Erythroblast (primary cell): ENCODE data around the gene VWCE.

Experiments
- GATA1 ChIP-seq: IDR thresholded peaks from 2 replicates; pipeline ENCODE4 v1.6.1; 2011; ENCODE audit warnings: low read depth, mild to moderate bottlenecking, control low read depth, low read length, moderate library complexity
- POLR2A ChIP-seq: IDR thresholded peaks from 2 replicates; pipeline ENCODE4 v1.6.1; 2011; ENCODE audit warnings: mild to moderate bottlenecking, low read length

DNA sequence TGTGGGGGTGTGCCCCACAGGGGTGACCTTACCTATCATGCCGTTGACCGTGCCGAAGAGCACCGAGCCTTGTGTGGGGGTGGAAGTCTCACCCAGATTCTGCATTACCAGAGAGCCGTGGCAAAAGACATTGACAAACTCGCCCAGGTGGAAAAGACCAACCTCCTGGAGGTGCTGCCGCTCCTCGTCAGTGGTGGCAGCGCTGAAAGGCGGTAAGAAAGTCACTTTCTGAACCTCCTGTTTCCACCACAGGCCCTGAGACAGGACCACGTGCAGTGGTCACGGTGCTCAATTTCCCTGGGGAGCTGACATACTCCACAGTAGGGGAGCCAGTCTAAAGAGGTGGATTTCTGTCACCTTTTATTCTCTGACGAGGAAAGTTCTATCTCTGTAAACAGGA lies 7.4 kb upstream of the VWCE start:
- TF ChIP-seq POLR2A = no peak
- no peak for TF ChIP-seq GATA1
